Activated T-cell treated with anti-CD3 and anti-CD28 coated beads for 1 hour (primary cell): ENCODE data around the gene TMEM132C.
"Not testable (repeated sequence)": the region's sequence is repeated elsewhere in the genome, so short reads cannot be mapped to it uniquely, and the experiment has no call there.

Source experiments
- DNase-seq: peaks from one replicate; pipeline ENCODE4 v3.0.0-alpha.2; 2020; ENCODE audit warnings: low read depth

Gene TMEM132C

GRCh38 chr12:128483526-128484255 lies 216.7 kb downstream of the TMEM132C start:
- DNase-seq = no peak

- not testable (repeated sequence) for DNase-seq
Measured at GRCh38 chr12:128497376-128497775, 230.4 kb downstream of the TMEM132C start.

- DNase-seq = no peak
Measured at GRCh38 chr12:128507470-128507869, 240.5 kb downstream of the TMEM132C start.

- DNase-seq = no peak
Measured at GRCh38 chr12:128509170-128509569, 242.2 kb downstream of the TMEM132C start.

- no peak for DNase-seq
Measured at GRCh38 chr12:128510511-128510910, 243.5 kb downstream of the TMEM132C start.

- no peak for DNase-seq
Measured at GRCh38 chr12:128513331-128513730, 246.4 kb downstream of the TMEM132C start.

- DNase-seq = no peak
Measured at GRCh38 chr12:128513831-128514230, 246.9 kb downstream of the TMEM132C start.

- DNase-seq = no peak
Measured at GRCh38 chr12:128518644-128519043, 251.7 kb downstream of the TMEM132C start.

GRCh38 chr12:128519426-128519825 lies 252.5 kb downstream of the TMEM132C start:
- no peak for DNase-seq

- no peak for DNase-seq
Measured at GRCh38 chr12:128521981-128522380, 255.0 kb downstream of the TMEM132C start.

- DNase-seq = no peak
Measured at GRCh38 chr12:128524439-128524838, 257.5 kb downstream of the TMEM132C start.

- DNase-seq = no peak
Measured at GRCh38 chr12:128531170-128531569, 264.2 kb downstream of the TMEM132C start.

GRCh38 chr12:128534906-128535305 lies 267.9 kb downstream of the TMEM132C start:
- DNase-seq = no peak

GRCh38 chr12:128536810-128537209 lies 269.8 kb downstream of the TMEM132C start:
- DNase-seq = no peak

- no peak for DNase-seq
Measured at GRCh38 chr12:128537668-128538067, 270.7 kb downstream of the TMEM132C start.

GRCh38 chr12:128542844-128543243 lies 275.9 kb downstream of the TMEM132C start:
- no peak for DNase-seq

- no peak for DNase-seq
Measured at GRCh38 chr12:128543460-128543859, 276.5 kb downstream of the TMEM132C start.

GRCh38 chr12:128543971-128544370 lies 277.0 kb downstream of the TMEM132C start:
- DNase-seq = no peak

GRCh38 chr12:128548949-128549348 lies 282.0 kb downstream of the TMEM132C start:
- no peak for DNase-seq

- DNase-seq = no peak
Measured at GRCh38 chr12:128549601-128550218, 282.7 kb downstream of the TMEM132C start.

GRCh38 chr12:128551266-128551665 lies 284.3 kb downstream of the TMEM132C start:
- DNase-seq = no peak

- DNase-seq = no peak
Measured at GRCh38 chr12:128554546-128555304, 287.8 kb downstream of the TMEM132C start.

- DNase-seq = no peak
Measured at GRCh38 chr12:128557231-128557630, 290.3 kb downstream of the TMEM132C start.
